SJCRH30 (cell line): Measurements from ENCODE around the gene LIF. TPM values are rescaled to one million over a fixed set of nuclear protein-coding genes. Genes with fewer than 3 reads are reported as not detected.
A peak's percentile ranks its signal among the peaks of the same experiment; 100 is the strongest.
"Not testable (repeated sequence)": the region's sequence is repeated elsewhere in the genome, so short reads cannot be mapped to it uniquely, and the experiment has no call there.

Experiments
- DNase-seq, 2 experiments: peaks; one replicate each; pipeline ENCODE4 v3.0.0-alpha.2; 2015 to 2020
- H3K27ac ChIP-seq: fragments of 250-450 bp; sonication (Bioruptor Pico); 2 replicates; pipeline ENCODE4 v1.5.1; 2020; ENCODE audit warnings: mild to moderate bottlenecking, moderate library complexity
- H3K27me3 ChIP-seq: fragments of 250-450 bp; sonication (Bioruptor Pico); 2 replicates; pipeline ENCODE4 v1.5.1; 2020; ENCODE audit warnings: mild to moderate bottlenecking, moderate library complexity
- H3K36me3 ChIP-seq: fragments of 250-450 bp; sonication (Bioruptor Pico); 2 replicates; pipeline ENCODE4 v1.5.1; 2020; ENCODE audit warnings: mild to moderate bottlenecking, moderate library complexity
- H3K4me1 ChIP-seq: fragments of 250-450 bp; sonication (Bioruptor Pico); 2 replicates; pipeline ENCODE4 v1.5.1; 2020; ENCODE audit warnings: mild to moderate bottlenecking, moderate library complexity
- H3K4me3 ChIP-seq: fragments of 250-450 bp; sonication (Bioruptor Pico); 2 replicates; pipeline ENCODE4 v1.5.1; 2020; ENCODE audit warnings: mild to moderate bottlenecking, moderate library complexity
- H3K9me3 ChIP-seq: fragments of 250-450 bp; sonication (Bioruptor Pico); replicated peaks from 2 replicates; pipeline ENCODE4 v1.5.1; 2020; ENCODE audit warnings: mild to moderate bottlenecking, moderate library complexity
- total RNA-seq: library from RNA; depleted of rRNA; stranded (reverse); fragments of >200 nt; shearing (Covaris generic); gene quantifications from 2 replicates; pipeline ENCODE4 v1.2.3, GENCODE V29; 2014

Gene LIF
- total RNA-seq, 1 experiment from 2014 or later, result 1.7 TPM

GRCh38 chr22:30209642-30210041 lies 36.9 kb downstream of the LIF start:
- no peak for DNase-seq
- H3K4me3 ChIP-seq, result no peak overlapping the region
- peak overlapping the region; percentile 89 for H3K27ac ChIP-seq
- H3K9me3 ChIP-seq, result no peaks in the 10 kb centered on the region
- no peaks in the 10 kb centered on the region for H3K36me3 ChIP-seq
- peaks cover 62% of the 10 kb centered on the region for H3K4me1 ChIP-seq
- H3K27me3 ChIP-seq, result no peaks in the 10 kb centered on the region

GRCh38 chr22:30208631-30209603 lies 37.6 kb downstream of the LIF start:
- DNase-seq, result no peak

GRCh38 chr22:30206944-30207343 lies 39.6 kb downstream of the LIF start:
- no peaks in the 10 kb centered on the region for H3K27me3 ChIP-seq
- no peaks in the 10 kb centered on the region for H3K9me3 ChIP-seq
- no peaks in the 10 kb centered on the region for H3K36me3 ChIP-seq
- H3K4me3 ChIP-seq, result no peak overlapping the region; the same call in 1 of the 2 replicates
- peak overlapping the region; percentile 81 for H3K27ac ChIP-seq
- H3K4me1 ChIP-seq, result peaks cover 66% of the 10 kb centered on the region
- peak; percentile 92 for DNase-seq

More at GRCh38 chr22:30208631-30209603, 37.6 kb downstream of the LIF start:
- Histone ChIP-seq H3K36me3 (no peaks in the 10 kb centered on the region), H3K4me1 (peaks cover 69% of the 10 kb centered on the region), H3K4me3 (no peak overlapping the region), H3K27me3 (no peaks in the 10 kb centered on the region), H3K9me3 (no peaks in the 10 kb centered on the region), H3K27ac (peak overlapping the region; percentile 81)

- peak overlapping the region; percentile 36 for H3K4me3 ChIP-seq
- peak overlapping the region; percentile 81 for H3K27ac ChIP-seq
- no peaks in the 10 kb centered on the region for H3K27me3 ChIP-seq
- peak; percentile 79 for DNase-seq
- no peaks in the 10 kb centered on the region for H3K9me3 ChIP-seq
- no peaks in the 10 kb centered on the region for H3K36me3 ChIP-seq
- peaks cover 56% of the 10 kb centered on the region for H3K4me1 ChIP-seq
Observed at GRCh38 chr22:30205281-30206115, 41.1 kb downstream of the LIF start.

GRCh38 chr22:30204742-30205111 lies 41.8 kb downstream of the LIF start:
- no peaks in the 10 kb centered on the region for H3K27me3 ChIP-seq
- H3K27ac ChIP-seq, result peak overlapping the region; percentile 81
- DNase-seq, result peak; percentile 71 to 81
- no peaks in the 10 kb centered on the region for H3K36me3 ChIP-seq
- H3K9me3 ChIP-seq, result no peaks in the 10 kb centered on the region
- H3K4me3 ChIP-seq, result no peak overlapping the region; the same call in 1 of the 2 replicates
- peaks cover 51% of the 10 kb centered on the region for H3K4me1 ChIP-seq

GRCh38 chr22:30204015-30204741 lies 42.4 kb downstream of the LIF start:
- H3K36me3 ChIP-seq, result no peaks in the 10 kb centered on the region
- peaks cover 45% of the 10 kb centered on the region for H3K4me1 ChIP-seq
- H3K27ac ChIP-seq, result peak overlapping the region; percentile 81
- no peak for DNase-seq
- no peaks in the 10 kb centered on the region for H3K9me3 ChIP-seq
- H3K4me3 ChIP-seq, result no peak overlapping the region
- H3K27me3 ChIP-seq, result no peaks in the 10 kb centered on the region

GRCh38 chr22:30202531-30203006 lies 44.0 kb downstream of the LIF start:
- Histone ChIP-seq H3K4me1 (peaks cover 30% of the 10 kb centered on the region), H3K27me3 (no peaks in the 10 kb centered on the region), H3K9me3 (no peaks in the 10 kb centered on the region; the same call in 1 of the 2 replicates), H3K4me3 (no peak overlapping the region), H3K27ac (no peak overlapping the region), H3K36me3 (no peaks in the 10 kb centered on the region)
- DNase-seq, result no peak

- Histone ChIP-seq H3K4me3 (no peak overlapping the region), H3K36me3 (no peaks in the 10 kb centered on the region), H3K4me1 (peaks cover 31% of the 10 kb centered on the region), H3K27me3 (no peaks in the 10 kb centered on the region), H3K9me3 (no peaks in the 10 kb centered on the region; the same call in 1 of the 2 replicates), H3K27ac (no peak overlapping the region)
- no peak for DNase-seq
Observed at GRCh38 chr22:30201945-30202344, 44.6 kb downstream of the LIF start.

GRCh38 chr22:30200905-30201304 lies 45.7 kb downstream of the LIF start:
- not testable (repeated sequence) for H3K27ac ChIP-seq
- peaks cover 27% of the 10 kb centered on the region for H3K4me1 ChIP-seq

GRCh38 chr22:30198921-30199320 lies 47.6 kb downstream of the LIF start:
- H3K27me3 ChIP-seq, result no peaks in the 10 kb centered on the region
- H3K27ac ChIP-seq, result no peak overlapping the region

More at GRCh38 chr22:30200905-30201304, 45.7 kb downstream of the LIF start:
- H3K4me3 ChIP-seq, H3K36me3 ChIP-seq, H3K27me3 ChIP-seq, H3K9me3 ChIP-seq, DNase-seq: not testable (repeated sequence)

GRCh38 chr22:30198152-30198825 lies 48.3 kb downstream of the LIF start:
- Histone ChIP-seq H3K9me3 (no peaks in the 10 kb centered on the region; the same call in 1 of the 2 replicates), H3K4me1 (peaks cover 18% of the 10 kb centered on the region), H3K36me3 (no peaks in the 10 kb centered on the region), H3K4me3 (no peak overlapping the region), H3K27me3 (no peaks in the 10 kb centered on the region), H3K27ac (no peak overlapping the region)
- no peak for DNase-seq

More at GRCh38 chr22:30198921-30199320, 47.6 kb downstream of the LIF start:
- H3K36me3 ChIP-seq, result no peaks in the 10 kb centered on the region
- DNase-seq, result no peak
- no peak overlapping the region for H3K4me3 ChIP-seq
- peaks cover 19% of the 10 kb centered on the region for H3K4me1 ChIP-seq
- no peaks in the 10 kb centered on the region; the same call in 1 of the 2 replicates for H3K9me3 ChIP-seq

- Histone ChIP-seq H3K27me3 (no peaks in the 10 kb centered on the region), H3K4me1 (peaks cover 18% of the 10 kb centered on the region), H3K4me3 (no peak overlapping the region), H3K9me3 (no peaks in the 10 kb centered on the region; the same call in 1 of the 2 replicates), H3K27ac (peak overlapping the region; percentile 66), H3K36me3 (no peaks in the 10 kb centered on the region)
- no peak for DNase-seq
Observed at GRCh38 chr22:30197389-30197788, 49.2 kb downstream of the LIF start.

- Histone ChIP-seq H3K27ac (peak overlapping the region; percentile 66), H3K4me1 (peaks cover 18% of the 10 kb centered on the region), H3K36me3 (no peaks in the 10 kb centered on the region), H3K9me3 (no peaks in the 10 kb centered on the region; the same call in 1 of the 2 replicates), H3K4me3 (no peak overlapping the region), H3K27me3 (no peaks in the 10 kb centered on the region)
- DNase-seq, result no peak
Observed at GRCh38 chr22:30196880-30197336, 49.7 kb downstream of the LIF start.
